SU-DHL-6 (cell line): Measurements from ENCODE around the gene LRP2BP.

ENCODE experiments used
- H2AFZ ChIP-seq: fragments of 200-600 bp; sonication (generic); 2 replicates; pipeline ENCODE4 v1.6.1; 2014; ENCODE audit warnings: low read depth, mild to moderate bottlenecking, moderate library complexity, mixed read lengths, antibody characterized with exemption, low read length; ENCODE audit not compliant: severe bottlenecking
- H3F3A ChIP-seq: fragments of 200-600 bp; shearing (Covaris generic); 2 replicates; pipeline ENCODE4 v1.6.0; 2016; ENCODE audit warnings: antibody characterized with exemption, mild to moderate bottlenecking; ENCODE audit not compliant: insufficient read depth
- H3K27ac ChIP-seq: fragments of 200-600 bp; sonication (generic); 2 replicates; pipeline ENCODE4 v1.5.1; 2016; ENCODE audit warnings: low read depth, mild to moderate bottlenecking, low read length, moderate library complexity, mixed read lengths
- H3K27me3 ChIP-seq: fragments of 200-600 bp; sonication (generic), shearing (Covaris generic); 2 replicates; pipeline ENCODE4 v1.6.0; 2014; ENCODE audit warnings: mild to moderate bottlenecking, low read length
- H3K36me3 ChIP-seq: fragments of 200-600 bp; sonication (generic); 2 replicates; pipeline ENCODE4 v1.6.1; 2014; ENCODE audit warnings: mild to moderate bottlenecking, low read length, mixed read lengths
- H3K4me2 ChIP-seq: fragments of 300-600, 200-600 bp; shearing (Covaris generic), sonication (generic); 2 replicates; pipeline ENCODE4 v1.6.0; 2014; ENCODE audit warnings: low read length, low read depth, mild to moderate bottlenecking; ENCODE audit not compliant: poor library complexity, severe bottlenecking
- H3K4me3 ChIP-seq: fragments of 200-600 bp; sonication (generic); 2 replicates; pipeline ENCODE4 v1.5.1; 2014; ENCODE audit warnings: antibody characterized with exemption, low read length, mild to moderate bottlenecking, mixed read lengths; ENCODE audit not compliant: insufficient read depth, poor library complexity, severe bottlenecking
- H3K79me2 ChIP-seq: fragments of 200-600 bp; sonication (generic); 2 replicates; pipeline ENCODE4 v1.6.1; 2014; ENCODE audit warnings: mild to moderate bottlenecking, low read length, moderate library complexity; ENCODE audit not compliant: insufficient read depth
- H3K9ac ChIP-seq: fragments of 200-600 bp; sonication (generic); 2 replicates; pipeline ENCODE4 v1.7.0; 2014; ENCODE audit warnings: mild to moderate bottlenecking, low read length
- H3K9me2 ChIP-seq: fragments of 200-600 bp; sonication (generic); replicated peaks from 2 replicates; pipeline ENCODE4 v1.6.1; 2014; ENCODE audit warnings: low read length; ENCODE audit not compliant: insufficient read depth
- H3K9me3 ChIP-seq: fragments of 200-600 bp; sonication (generic); 2 replicates; pipeline ENCODE4 v1.6.1; 2014; ENCODE audit warnings: low read length, mixed read lengths; ENCODE audit not compliant: insufficient read depth
- H4K20me1 ChIP-seq: fragments of 200-600 bp; sonication (generic); 2 replicates; pipeline ENCODE4 v1.6.1; 2014; ENCODE audit warnings: low read depth, mild to moderate bottlenecking, antibody characterized with exemption, low read length, moderate library complexity, mixed read lengths
- CTCF ChIP-seq: fragments of 200-600 bp; sonication (generic); IDR thresholded peaks from one replicate; pipeline ENCODE4 v1.5.1; 2017; ENCODE audit warnings: antibody characterized with exemption, mild to moderate bottlenecking, low read length, moderate library complexity; ENCODE audit not compliant: insufficient read depth, poor library complexity, severe bottlenecking
- EZH2phosphoT487 ChIP-seq: fragments of 200-600 bp; sonication (generic), shearing (Covaris generic); conservative IDR thresholded peaks from 2 replicates; pipeline ENCODE4 v1.6.1; 2018; ENCODE audit warnings: mild to moderate bottlenecking, antibody characterized with exemption, low read length, moderate library complexity, mixed read lengths

Gene LRP2BP

DNA sequence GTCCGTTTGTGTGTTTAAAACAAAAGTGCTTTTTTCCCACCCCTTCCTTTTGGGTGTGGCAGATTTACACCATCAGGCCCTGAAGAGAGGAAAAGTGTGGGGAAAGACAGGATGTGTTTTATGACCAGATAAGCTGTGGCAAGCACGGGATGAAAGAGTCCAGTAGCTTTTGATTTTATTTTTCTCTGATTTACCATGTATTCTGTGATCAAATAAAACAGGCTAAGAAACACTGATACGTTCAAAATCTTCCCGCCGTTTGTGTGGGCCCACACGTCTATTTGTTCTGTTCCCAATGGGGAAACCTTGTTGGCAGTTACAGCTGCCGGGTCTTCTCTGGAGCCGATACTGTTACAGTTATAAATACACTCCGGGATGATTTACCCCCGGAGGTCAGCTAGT is 10.8 kb downstream of the LRP2BP start:
- no peaks in the 10 kb centered on the region for H3F3A ChIP-seq

GRCh38 chr4:185384061-185384460 is 11.7 kb downstream of the LRP2BP start:
- H3K9me3 ChIP-seq: no peaks in the 10 kb centered on the region
- H3K9me2 ChIP-seq: no peaks in the 10 kb centered on the region
- no peak overlapping the region for H2AFZ ChIP-seq
- H3K4me3 ChIP-seq: no peak overlapping the region
- no peaks in the 10 kb centered on the region for H3F3A ChIP-seq
- no peaks in the 10 kb centered on the region for H4K20me1 ChIP-seq
- no peaks in the 10 kb centered on the region for H3K27me3 ChIP-seq
- peaks cover 5% of the 10 kb centered on the region; the same call in 1 of the 2 replicates for H3K36me3 ChIP-seq
- no peak overlapping the region for H3K27ac ChIP-seq
- H3K79me2 ChIP-seq: no peaks in the 10 kb centered on the region
- no peak overlapping the region for H3K4me2 ChIP-seq
- TF ChIP-seq EZH2phosphoT487: no peak
- no peak for TF ChIP-seq CTCF
- H3K9ac ChIP-seq: no peak overlapping the region

More for the DNA sequence above, 10.8 kb downstream of the LRP2BP start:
- no peaks in the 10 kb centered on the region for H3K79me2 ChIP-seq
- H3K36me3 ChIP-seq: peaks cover 5% of the 10 kb centered on the region; the same call in 1 of the 2 replicates
- no peaks in the 10 kb centered on the region for H3K9me2 ChIP-seq
- H3K9me3 ChIP-seq: no peaks in the 10 kb centered on the region
- no peaks in the 10 kb centered on the region for H3K27me3 ChIP-seq
- no peak overlapping the region for H3K4me3 ChIP-seq
- TF ChIP-seq EZH2phosphoT487: no peak
- no peak for TF ChIP-seq CTCF
- no peak overlapping the region for H3K27ac ChIP-seq
- no peaks in the 10 kb centered on the region for H4K20me1 ChIP-seq
- no peak overlapping the region for H3K9ac ChIP-seq
- no peak overlapping the region for H2AFZ ChIP-seq
- no peak overlapping the region for H3K4me2 ChIP-seq

DNA sequence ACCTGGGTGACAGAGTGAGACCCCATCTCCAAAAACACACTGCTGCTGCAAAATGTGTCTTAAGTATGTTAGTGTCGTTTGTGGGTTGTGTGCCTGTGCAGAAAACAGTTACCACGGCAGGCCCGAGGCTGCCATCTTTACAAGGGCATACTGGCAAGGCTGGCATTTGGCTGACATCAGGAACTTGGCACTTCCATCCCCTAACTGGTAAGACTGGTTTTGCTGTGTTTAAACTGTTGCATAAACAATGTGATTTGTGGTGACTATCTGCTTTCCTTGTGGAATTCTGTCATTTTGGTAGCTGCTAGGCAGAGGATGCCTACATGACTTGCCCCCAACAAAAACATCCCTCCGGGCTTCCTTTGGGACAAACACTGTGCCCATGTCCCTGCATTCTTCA is 12.3 kb downstream of the LRP2BP start:
- Histone ChIP-seq H3K9ac (no peak overlapping the region), H3K4me2 (no peak overlapping the region), H3K27ac (no peak overlapping the region), H3K4me3 (no peak overlapping the region), H3K9me3 (no peaks in the 10 kb centered on the region), H3F3A (no peaks in the 10 kb centered on the region), H3K9me2 (no peaks in the 10 kb centered on the region), H4K20me1 (no peaks in the 10 kb centered on the region), H3K36me3 (peaks cover 5% of the 10 kb centered on the region; the same call in 1 of the 2 replicates), H3K27me3 (no peaks in the 10 kb centered on the region), H2AFZ (no peak overlapping the region), H3K79me2 (no peaks in the 10 kb centered on the region)
- no peak for TF ChIP-seq EZH2phosphoT487
- TF ChIP-seq CTCF: no peak
